Activated T-helper 2 cell treated with anti-CD3 and anti-CD28 coated beads, Interferon-gamma antibody, Interleukin-2, Interleukin-4, amounts not matched to agents 10 μg/mL and 5 μg/mL and 100 μg/mL, durations not matched to agents 14 hours and 24 hours and 36 hours (primary cell): Measurements from ENCODE around the gene STT3A. TPM values are rescaled to one million over a fixed set of nuclear protein-coding genes. Genes with fewer than 3 reads are reported as not detected.
A peak's percentile ranks its signal among the peaks of the same experiment; 100 is the strongest.
"Not testable (repeated sequence)": the region's sequence is repeated elsewhere in the genome, so short reads cannot be mapped to it uniquely, and the experiment has no call there.

Experiments used
- DNase-seq: peaks from one replicate; pipeline ENCODE4 v3.0.0; 2021; ENCODE audit warnings: low spot score
- H3K27ac Mint-ChIP-seq: one replicate; pipeline ENCODE4 v1.8.0; 2021; ENCODE audit warnings: mixed read lengths
- H3K27me3 Mint-ChIP-seq: one replicate; pipeline ENCODE4 v1.8.0; 2021; ENCODE audit warnings: low read depth, mixed read lengths
- H3K36me3 Mint-ChIP-seq: one replicate; pipeline ENCODE4 v1.8.0; 2021; ENCODE audit warnings: low read depth, mixed read lengths
- H3K4me1 Mint-ChIP-seq: one replicate; pipeline ENCODE4 v1.8.0; 2021; ENCODE audit warnings: low read depth, mixed read lengths
- H3K4me3 Mint-ChIP-seq: one replicate; pipeline ENCODE4 v1.8.0; 2021; ENCODE audit warnings: low read depth, mild to moderate bottlenecking, moderate library complexity, mixed read lengths
- H3K9me3 Mint-ChIP-seq: one replicate; pipeline ENCODE4 v1.8.0; 2021; ENCODE audit warnings: mixed read lengths
- intact Hi-C: fragments of 100-400 bp; cut with micrococcal nuclease; formaldehyde crosslinking; loops from one replicate; pipeline ENCODE4 v1.15.1; 2023
- total RNA-seq: library from RNA; stranded (reverse); gene quantifications from 2 replicates; pipeline ENCODE4 v1.2.3, GENCODE V29; 2022

The STT3A gene
- total RNA-seq, 1 donor from 2014 or later: 198 TPM

DNA sequence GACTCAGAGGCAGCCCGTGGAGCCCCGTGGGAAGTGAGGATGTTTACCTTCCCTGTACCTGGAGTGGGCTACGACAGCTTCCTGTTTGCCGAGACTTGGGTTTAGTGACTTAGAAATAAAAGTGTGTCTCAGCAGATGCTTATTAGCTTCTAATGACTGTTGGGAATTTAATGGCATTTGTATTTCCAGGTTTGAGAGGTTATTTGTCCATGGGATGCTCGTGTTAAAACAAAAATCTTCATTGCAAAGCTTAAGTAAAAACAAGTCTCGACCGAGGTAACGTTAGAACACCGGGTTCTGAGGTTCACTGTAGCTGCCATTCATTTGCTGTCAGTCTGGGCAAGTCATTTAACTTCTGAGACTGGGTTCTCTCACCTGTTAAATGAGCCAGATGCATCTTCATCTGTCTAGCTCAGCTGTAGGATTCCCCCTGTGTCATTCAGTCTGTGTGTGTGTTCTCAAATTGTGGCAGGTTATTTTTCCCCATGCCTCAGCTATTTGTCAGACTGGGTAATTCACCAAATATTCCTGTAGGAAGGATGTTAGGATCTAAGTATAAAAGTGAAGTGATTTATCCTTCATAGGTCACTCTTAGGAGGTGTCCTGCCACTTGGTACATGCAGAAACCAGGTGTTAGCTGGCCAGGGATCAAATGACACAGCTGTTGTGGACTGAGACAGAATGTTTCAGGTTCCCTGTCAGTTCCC lies 22.6 kb upstream of the STT3A start:
- Mint-ChIP-seq H3K4me1 (peaks cover 22% of the 10 kb centered on the region), H3K27me3 (no peaks in the 10 kb centered on the region), H3K27ac (peak overlapping the region; percentile 89), H3K4me3 (peak overlapping the region; percentile 86), H3K36me3 (peaks cover 33% of the 10 kb centered on the region), H3K9me3 (no peaks in the 10 kb centered on the region)
- intact Hi-C loops: loop anchor here (1.0 kb wide), 3 partner anchors 22 to 317 kb away; partner anchors contain the start of genes CHEK1, HYLS1 and STT3A
- no peak for DNase-seq

DNA sequence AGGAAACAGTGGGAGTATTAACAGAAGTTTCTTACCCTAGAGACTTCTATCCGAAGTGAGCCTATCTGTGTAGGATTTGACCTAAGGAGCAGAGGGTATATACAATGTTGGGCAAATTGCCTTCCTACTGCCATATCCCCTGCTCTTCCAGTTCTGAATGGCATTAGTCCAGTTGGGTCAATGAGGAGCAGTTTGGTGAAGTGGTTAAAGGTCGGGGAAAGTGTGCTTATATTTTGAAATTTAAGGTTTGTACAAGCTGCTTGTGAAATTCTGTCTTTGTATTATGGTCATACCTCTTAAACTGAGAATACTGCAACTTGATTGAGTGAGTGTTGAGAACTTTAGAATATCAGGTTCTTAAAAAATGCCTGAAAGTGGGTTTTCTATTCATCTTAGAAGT lies 21.7 kb upstream of the STT3A start:
- H3K4me1 Mint-ChIP-seq: peaks cover 22% of the 10 kb centered on the region
- H3K27me3 Mint-ChIP-seq: no peaks in the 10 kb centered on the region
- no peak for DNase-seq
- H3K36me3 Mint-ChIP-seq: peaks cover 40% of the 10 kb centered on the region
- intact Hi-C loops: loop anchor here (1.0 kb wide), 2 partner anchors 21 to 54 kb away; partner anchors contain the start of genes CHEK1 and STT3A
- peak overlapping the region; percentile 37 for H3K27ac Mint-ChIP-seq
- H3K4me3 Mint-ChIP-seq: peak overlapping the region; percentile 86
- H3K9me3 Mint-ChIP-seq: no peaks in the 10 kb centered on the region

DNA sequence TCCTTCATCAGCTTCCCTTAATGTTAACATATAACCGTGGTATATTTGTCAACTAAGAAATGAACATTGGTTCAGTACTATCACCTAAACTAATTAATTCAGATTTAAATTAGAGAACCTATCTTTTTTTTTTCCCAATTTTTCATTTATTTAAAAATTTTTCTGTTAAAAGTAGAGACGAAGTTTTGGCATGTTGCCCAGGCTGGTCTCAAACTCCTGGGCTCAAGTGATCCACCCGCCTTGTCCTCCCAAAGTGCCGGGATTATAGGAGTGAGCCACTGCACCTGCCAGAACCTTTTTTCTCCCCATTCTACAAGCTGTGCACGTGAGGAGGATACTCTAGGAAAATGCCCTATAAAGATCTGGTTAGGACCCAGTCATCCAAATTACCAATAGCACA lies 19.7 kb upstream of the STT3A start:
- Mint-ChIP-seq H3K27ac (no peak overlapping the region), H3K27me3 (no peaks in the 10 kb centered on the region), H3K4me3 (no peak overlapping the region), H3K9me3 (no peaks in the 10 kb centered on the region), H3K36me3 (peaks cover 55% of the 10 kb centered on the region), H3K4me1 (peaks cover 22% of the 10 kb centered on the region)
- DNase-seq: no peak
- intact Hi-C loops: no loop called here

DNA sequence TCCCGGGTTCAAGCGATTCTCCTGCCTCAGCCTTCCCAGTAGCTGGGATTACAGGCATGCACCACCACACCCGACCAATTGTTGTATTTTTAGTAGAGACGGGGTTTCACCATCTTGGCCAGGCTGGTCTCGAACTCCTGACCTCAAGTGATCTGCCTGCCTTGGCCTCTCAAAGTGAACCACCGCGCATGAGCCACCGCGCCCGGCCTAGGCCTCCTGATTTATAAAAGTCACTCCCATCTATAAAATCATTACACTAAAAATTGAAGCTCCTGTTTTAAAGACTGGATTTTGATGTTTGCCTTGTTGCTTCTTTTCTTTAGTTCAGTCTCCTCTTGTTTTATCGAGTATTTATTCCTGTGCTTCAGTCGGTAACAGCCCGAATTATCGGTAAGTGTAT lies 15.5 kb upstream of the STT3A start:
- H3K36me3 Mint-ChIP-seq: peaks cover 74% of the 10 kb centered on the region

DNA sequence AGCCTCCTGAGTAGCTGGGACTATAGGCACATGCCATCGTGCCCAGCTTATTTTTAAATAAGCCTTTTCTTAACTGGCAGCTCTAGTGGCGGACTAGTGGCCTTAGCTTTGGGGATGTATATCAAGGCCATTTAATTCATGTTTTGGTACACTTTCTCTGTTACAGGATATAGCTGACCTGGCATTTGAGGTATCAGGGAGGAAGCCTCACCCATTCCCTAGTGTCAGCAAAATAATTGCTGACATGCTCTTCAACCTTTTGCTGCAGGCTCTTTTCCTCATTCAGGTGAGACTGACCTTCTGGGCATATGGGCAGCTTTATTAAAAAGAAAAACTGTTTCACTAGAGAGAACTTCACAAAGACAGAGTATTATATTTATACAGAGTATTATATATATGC lies 13.9 kb upstream of the STT3A start:
- Mint-ChIP-seq H3K4me1 (no peaks in the 10 kb centered on the region), H3K27me3 (no peaks in the 10 kb centered on the region), H3K4me3 (no peak overlapping the region), H3K27ac (no peak overlapping the region), H3K9me3 (no peaks in the 10 kb centered on the region), H3K36me3 (peaks cover 78% of the 10 kb centered on the region)
- no peak for DNase-seq
- intact Hi-C loops: no loop called here

More for the DNA sequence above, 15.5 kb upstream of the STT3A start:
- H3K4me1 Mint-ChIP-seq, H3K4me3 Mint-ChIP-seq, H3K9me3 Mint-ChIP-seq, DNase-seq, intact Hi-C loops, H3K27me3 Mint-ChIP-seq, H3K27ac Mint-ChIP-seq: not testable (repeated sequence)

DNA sequence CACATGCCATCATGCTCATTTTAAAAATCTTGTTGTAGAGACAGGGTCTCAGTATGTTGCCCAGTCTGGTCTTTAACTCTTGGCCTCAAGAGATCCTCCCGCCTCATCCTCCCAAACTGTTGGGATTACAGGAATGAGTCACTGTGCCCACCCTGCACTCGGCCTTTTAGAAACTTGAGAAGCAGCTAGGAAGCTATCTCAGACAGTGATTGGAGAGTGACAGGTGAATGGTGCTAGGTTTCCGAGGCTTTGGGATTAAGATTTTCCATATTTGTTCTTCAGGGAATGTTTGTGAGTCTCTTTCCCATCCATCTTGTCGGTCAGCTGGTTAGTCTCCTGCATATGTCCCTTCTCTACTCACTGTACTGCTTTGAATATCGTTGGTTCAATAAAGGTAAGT lies 12.8 kb upstream of the STT3A start:
- H3K27me3 Mint-ChIP-seq: no peaks in the 10 kb centered on the region

DNA sequence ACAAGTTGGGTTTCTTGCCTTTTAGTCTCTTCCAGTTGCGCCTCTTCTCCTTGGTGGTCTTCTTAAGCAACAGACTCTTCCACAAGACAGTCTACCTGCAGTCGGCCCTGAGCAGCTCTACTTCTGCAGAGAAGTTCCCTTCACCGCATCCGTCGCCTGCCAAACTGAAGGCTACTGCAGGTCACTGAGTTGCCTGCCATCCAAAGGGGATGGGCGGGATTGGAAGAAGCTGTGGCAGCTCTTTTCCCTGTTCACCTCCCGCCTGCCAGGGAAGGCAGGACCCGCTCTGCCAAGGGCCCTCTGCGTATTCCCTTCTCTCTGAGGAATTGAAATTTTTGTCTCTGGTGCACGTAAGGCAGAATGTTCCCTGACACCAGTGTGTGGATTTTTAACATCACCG lies 9.2 kb upstream of the STT3A start:
- Mint-ChIP-seq H3K4me3 (no peak overlapping the region), H3K27me3 (no peaks in the 10 kb centered on the region), H3K9me3 (no peaks in the 10 kb centered on the region), H3K27ac (no peak overlapping the region), H3K36me3 (peaks cover 54% of the 10 kb centered on the region), H3K4me1 (peaks cover 5% of the 10 kb centered on the region)
- no peak for DNase-seq
- intact Hi-C loops: no loop called here

More for the DNA sequence above, 12.8 kb upstream of the STT3A start:
- intact Hi-C loops: no loop called here
- Mint-ChIP-seq H3K36me3 (peaks cover 78% of the 10 kb centered on the region), H3K4me3 (no peak overlapping the region), H3K9me3 (no peaks in the 10 kb centered on the region), H3K27ac (no peak overlapping the region), H3K4me1 (no peaks in the 10 kb centered on the region)
- DNase-seq: no peak

DNA sequence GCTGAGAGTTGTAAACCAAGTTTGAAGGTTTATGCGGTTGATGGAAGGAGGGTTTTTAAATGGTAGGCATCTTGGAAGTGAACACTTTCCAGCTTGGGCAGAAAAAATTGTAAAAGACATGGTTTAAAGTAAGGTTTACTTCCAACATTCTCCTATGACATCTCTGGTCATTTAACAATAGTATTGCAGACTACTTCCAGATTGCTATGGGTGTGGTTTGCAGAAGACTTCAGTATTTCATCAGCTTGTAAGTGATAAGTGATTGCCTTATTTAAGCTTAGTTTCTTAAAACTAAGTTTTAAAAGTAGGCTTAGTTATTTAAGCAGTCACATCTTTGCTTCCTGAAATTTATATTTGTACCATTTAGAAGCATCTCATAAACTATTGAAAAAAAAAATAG lies 7.2 kb upstream of the STT3A start:
- intact Hi-C loops: no loop called here
- peaks cover 41% of the 10 kb centered on the region for H3K36me3 Mint-ChIP-seq
- H3K27ac Mint-ChIP-seq: no peak overlapping the region

DNA sequence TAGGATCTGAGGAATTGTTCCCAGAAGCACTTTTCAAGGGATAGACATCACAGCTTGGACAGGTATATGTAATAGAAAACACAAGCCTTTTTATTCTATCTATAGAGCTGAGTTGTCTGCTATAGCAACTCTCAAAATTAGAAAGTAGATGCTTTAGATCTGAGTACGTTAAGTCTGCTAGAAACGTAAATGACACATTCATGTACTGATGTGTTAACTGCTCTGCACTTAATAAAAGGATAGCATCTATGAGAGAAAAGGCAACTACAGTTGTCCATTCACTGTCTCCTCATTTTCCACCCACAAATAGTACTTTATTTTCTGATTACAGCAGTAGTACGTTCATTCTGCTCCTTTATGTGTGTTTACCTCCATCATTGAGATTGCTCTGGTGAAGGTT lies 6.0 kb upstream of the STT3A start:
- no peak overlapping the region for H3K4me3 Mint-ChIP-seq
- no peak overlapping the region for H3K27ac Mint-ChIP-seq
- intact Hi-C loops: no loop called here
- peaks cover 14% of the 10 kb centered on the region for H3K4me1 Mint-ChIP-seq
- peaks cover 34% of the 10 kb centered on the region for H3K36me3 Mint-ChIP-seq
- DNase-seq: no peak
- H3K9me3 Mint-ChIP-seq: no peaks in the 10 kb centered on the region
- H3K27me3 Mint-ChIP-seq: no peaks in the 10 kb centered on the region

More for the DNA sequence above, 7.2 kb upstream of the STT3A start:
- DNase-seq: no peak
- H3K9me3 Mint-ChIP-seq: no peaks in the 10 kb centered on the region
- no peak overlapping the region for H3K4me3 Mint-ChIP-seq
- peaks cover 11% of the 10 kb centered on the region for H3K4me1 Mint-ChIP-seq
- no peaks in the 10 kb centered on the region for H3K27me3 Mint-ChIP-seq

DNA sequence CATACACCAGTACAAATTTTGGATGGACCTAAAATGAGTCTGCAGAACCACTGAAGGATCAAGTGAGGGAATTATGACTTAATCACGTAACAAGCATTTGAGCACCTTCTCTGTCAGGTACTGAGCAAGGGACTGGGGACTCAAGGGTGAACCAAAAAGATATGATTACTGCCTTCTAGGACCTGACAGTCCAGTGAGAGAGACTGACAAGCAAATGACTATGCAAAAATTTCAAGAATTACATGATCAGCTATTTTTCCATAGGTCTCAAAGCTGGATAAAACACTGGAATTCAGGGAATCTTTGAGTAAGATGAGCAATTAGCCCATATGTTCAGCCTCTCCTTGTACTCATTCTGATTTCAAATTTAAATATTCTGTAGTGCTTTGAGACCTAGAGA lies 5.2 kb upstream of the STT3A start:
- Mint-ChIP-seq H3K36me3 (peaks cover 27% of the 10 kb centered on the region), H3K27ac (no peak overlapping the region), H3K4me1 (peaks cover 15% of the 10 kb centered on the region), H3K27me3 (no peaks in the 10 kb centered on the region), H3K9me3 (no peaks in the 10 kb centered on the region), H3K4me3 (no peak overlapping the region)
- no peak for DNase-seq
- intact Hi-C loops: no loop called here

DNA sequence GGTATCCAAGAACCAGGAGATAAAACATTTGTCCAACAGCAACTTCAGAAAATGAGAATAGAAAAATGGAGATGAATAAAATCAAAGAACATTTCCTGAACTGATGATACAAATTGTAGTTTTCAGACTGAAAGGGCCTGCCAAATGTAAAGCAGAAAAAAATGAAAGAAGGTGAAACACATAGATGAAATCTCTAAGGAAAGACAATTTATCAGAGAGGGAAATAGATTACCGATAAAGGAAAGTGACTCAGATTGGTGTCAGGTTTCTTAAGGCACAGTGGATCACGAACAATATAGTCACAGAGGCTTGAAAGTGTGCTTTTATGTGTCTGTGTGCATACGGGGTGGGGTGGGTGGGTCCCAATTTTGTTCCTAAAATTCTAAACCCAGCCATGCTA lies 4.1 kb upstream of the STT3A start:
- intact Hi-C loops: no loop called here
- Mint-ChIP-seq H3K4me3 (no peak overlapping the region), H3K9me3 (no peaks in the 10 kb centered on the region), H3K36me3 (peaks cover 26% of the 10 kb centered on the region), H3K4me1 (peaks cover 17% of the 10 kb centered on the region), H3K27ac (peak overlapping the region; percentile 46), H3K27me3 (no peaks in the 10 kb centered on the region)
- DNase-seq: no peak

DNA sequence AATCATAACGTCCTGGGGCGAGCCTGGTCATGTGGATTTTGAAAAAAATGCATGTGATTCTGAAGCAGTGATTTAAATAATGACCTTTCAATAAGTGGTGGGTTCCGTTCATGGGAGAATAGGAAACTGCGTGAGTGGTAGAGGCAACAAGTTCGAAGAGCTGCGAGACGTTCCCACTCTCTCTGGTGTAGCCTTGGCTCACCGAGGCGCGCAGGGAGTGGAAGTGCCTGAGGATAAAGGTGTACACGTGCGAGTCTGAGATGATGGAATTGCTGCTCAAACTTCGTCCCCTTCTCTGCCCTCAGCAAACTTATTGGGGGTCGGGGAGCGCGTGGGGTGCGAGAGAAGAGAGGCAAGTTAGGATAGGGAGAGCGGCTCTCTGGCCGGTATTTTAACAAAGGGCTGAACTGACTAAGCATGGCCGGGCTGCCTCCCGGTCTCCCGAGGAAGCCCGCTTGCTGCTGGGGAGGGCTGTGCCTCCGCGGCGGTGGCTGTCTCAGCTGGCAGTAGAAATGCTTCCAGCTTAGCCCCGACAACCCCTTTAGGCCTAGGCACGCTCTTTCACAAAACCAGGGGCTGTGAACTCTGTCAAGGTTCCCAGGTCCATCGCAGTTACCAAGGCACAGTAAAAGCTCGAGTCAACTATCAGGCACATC lies 875 bp upstream of the STT3A start:
- intact Hi-C loops: loop anchor here (1.0 to 10.0 kb wide), 5 partner anchors 21 to 637 kb away; partner anchors contain the start of genes CCDC15, CHEK1, FAM118B and HYLS1
- Mint-ChIP-seq H3K27me3 (no peaks in the 10 kb centered on the region), H3K4me3 (peak overlapping the region; percentile 99), H3K36me3 (peaks cover 32% of the 10 kb centered on the region), H3K27ac (peak overlapping the region; percentile 92), H3K9me3 (no peaks in the 10 kb centered on the region), H3K4me1 (peaks cover 40% of the 10 kb centered on the region)
- peak; percentile 38 for DNase-seq

DNA sequence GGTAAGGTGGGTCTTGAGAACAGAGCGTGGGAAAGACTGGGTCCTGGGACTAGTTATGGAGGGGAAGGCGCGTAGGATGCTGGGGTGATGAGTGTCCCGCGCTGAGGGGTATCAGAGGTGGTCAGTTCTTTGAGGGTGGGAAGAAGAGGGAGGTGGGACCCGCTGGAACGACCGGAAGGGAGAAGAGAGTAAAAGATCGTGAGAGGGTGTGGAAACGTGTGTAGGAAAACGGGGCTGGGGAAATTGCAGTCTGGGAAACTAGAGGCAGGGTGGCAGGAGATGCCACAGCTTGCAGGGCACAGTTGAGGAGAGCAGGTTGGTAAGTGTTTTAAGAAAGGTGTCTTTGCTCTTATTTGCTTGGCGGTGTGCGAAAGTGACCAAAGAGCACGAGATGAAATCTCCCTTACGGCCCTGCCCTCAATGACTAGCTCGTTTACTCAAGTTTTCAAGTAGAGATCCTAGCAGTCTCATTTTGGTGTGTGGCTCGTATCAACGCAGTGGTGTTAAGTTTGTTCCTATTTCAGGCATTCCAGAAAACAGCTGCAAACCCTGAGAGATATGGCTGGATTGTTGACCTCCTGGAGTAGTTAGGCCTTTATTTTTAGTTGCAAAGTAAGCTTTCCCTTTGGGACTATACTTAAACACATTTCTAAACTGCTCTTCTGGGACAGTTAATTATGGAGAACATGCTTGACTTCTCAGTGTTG lies 615 bp downstream of the STT3A start:
- peaks cover 46% of the 10 kb centered on the region for H3K36me3 Mint-ChIP-seq
- intact Hi-C loops: loop anchor here (10.0 kb wide), 1 partner anchor 638 kb away; the partner anchor contains the start of gene CCDC15
- peaks cover 37% of the 10 kb centered on the region for H3K4me1 Mint-ChIP-seq
- H3K4me3 Mint-ChIP-seq: peak overlapping the region; percentile 99
- peak overlapping the region; percentile 92 for H3K27ac Mint-ChIP-seq
- H3K9me3 Mint-ChIP-seq: no peaks in the 10 kb centered on the region
- no peaks in the 10 kb centered on the region for H3K27me3 Mint-ChIP-seq
- no peak for DNase-seq
